Thyroid gland (tissue), 4 donors: Measurements from ENCODE around the gene FFAR4. TPM values are rescaled to one million over a fixed set of nuclear protein-coding genes. Genes with fewer than 3 reads are reported as not detected.

ENCODE experiments used
- DNase-seq, 2 donors: peaks; one replicate each; pipeline ENCODE4 v3.0.0-alpha.2; 2019
- H3K27ac ChIP-seq, 3 donors: fragments of 200-600 bp; sonication (generic); 1 replicate in 2 of 3; 2 replicates in 1 of 3; pipeline ENCODE4 v1.5.1; 2016 to 2019; ENCODE audit warnings: mild to moderate bottlenecking in 1 of 3, moderate library complexity in 1 of 3
- H3K27me3 ChIP-seq: fragments of 200-600 bp; sonication (generic); one replicate; pipeline ENCODE4 v1.5.1; 2019
- H3K36me3 ChIP-seq, 2 donors: fragments of 200-600 bp; sonication (generic); one replicate each; pipeline ENCODE4 v1.5.1; 2016 to 2019
- H3K4me1 ChIP-seq, 2 donors: fragments of 200-600 bp; sonication (generic); one replicate each; pipeline ENCODE4 v1.5.1; 2017 to 2019
- H3K4me3 ChIP-seq, 3 donors: fragments of 200-600 bp; sonication (generic); replicated peaks in 1 of 3; 1 replicate in 2 of 3; 2 replicates in 1 of 3; pipeline ENCODE4 v1.5.1; 2016; ENCODE audit warnings: mild to moderate bottlenecking in 1 of 3
- H3K9me3 ChIP-seq: fragments of 200-600 bp; sonication (generic); one replicate; pipeline ENCODE4 v1.5.1; 2017
- CTCF ChIP-seq, 6 experiments: fragments of 200-600 bp in 3 of 6; fragments of 450-650 bp in 3 of 6; sonication (generic) in 3 of 6; IDR thresholded peaks; one replicate each; pipeline ENCODE4 v1.5.1; 2016 to 2019; ENCODE audit warnings: antibody characterized with exemption in 6 of 6, mild to moderate bottlenecking in 2 of 6, inconsistent platforms in 1 of 6, moderate library complexity in 1 of 6
- POLR2A ChIP-seq, 2 donors: fragments of 450-650 bp; IDR thresholded peaks; one replicate each; pipeline ENCODE4 v1.6.1; 2017; ENCODE audit warnings: antibody characterized with exemption in 2 of 2, mild to moderate bottlenecking in 2 of 2, moderate library complexity in 1 of 2
- WGBS, 2 donors: methylation state at CpG; one replicate each; pipeline ENCODE4 v1.1.5; 2017; 5-methylcytosine and 5-hydroxymethylcytosine counted together
- intact Hi-C: fragments of 100-400 bp; cut with DNase I; formaldehyde crosslinking; loops from one replicate; pipeline ENCODE4 v1.15.1; 2023
- total RNA-seq, 4 donors: library from RNA; depleted of rRNA; stranded (reverse); fragments of >200 nt; gene quantifications; one replicate each; pipeline ENCODE4 v1.2.3, GENCODE V29; 2016

FFAR4 gene
- total RNA-seq, 4 donors from 2014 or later: 0.15 to 0.78 (median 0.40) TPM; not detected in 1

DNA sequence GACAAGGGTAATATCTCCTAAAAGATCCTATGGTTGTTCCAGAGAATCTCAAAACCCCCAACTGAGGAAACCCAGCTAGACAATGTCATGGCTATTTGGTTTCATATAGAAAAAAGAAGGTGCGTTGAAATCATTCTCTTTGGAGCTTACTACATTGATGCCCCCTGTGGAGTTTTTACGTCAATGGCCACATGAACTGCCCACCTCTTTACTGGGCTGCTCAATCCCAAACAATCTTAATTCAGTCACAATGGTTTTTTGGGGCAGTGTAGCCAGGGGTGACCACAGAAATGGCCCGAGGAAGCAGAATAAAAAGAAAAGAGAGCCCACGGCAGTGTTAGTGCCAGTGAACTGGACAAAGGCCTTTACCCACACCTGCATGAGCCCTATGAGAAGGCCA, 26.8 kb downstream of the FFAR4 start:
- TF ChIP-seq POLR2A (IDR thresholded peaks at IDR 0.05): no peak
- no peak for TF ChIP-seq CTCF (IDR thresholded peaks at IDR 0.05)
- H3K36me3 ChIP-seq: no peaks in the 10 kb centered on the region
- DNase-seq: no peak
- no peaks in the 10 kb centered on the region for H3K4me1 ChIP-seq
- no peaks in the 10 kb centered on the region for H3K9me3 ChIP-seq
- no peak overlapping the region for H3K4me3 ChIP-seq
- no peaks in the 10 kb centered on the region for H3K27me3 ChIP-seq
- intact Hi-C loops: no loop called here
- H3K27ac ChIP-seq: no peak overlapping the region
- 94 to 99% methylated on average over 4 of the region's 4 CpGs for WGBS, 2 donors

DNA sequence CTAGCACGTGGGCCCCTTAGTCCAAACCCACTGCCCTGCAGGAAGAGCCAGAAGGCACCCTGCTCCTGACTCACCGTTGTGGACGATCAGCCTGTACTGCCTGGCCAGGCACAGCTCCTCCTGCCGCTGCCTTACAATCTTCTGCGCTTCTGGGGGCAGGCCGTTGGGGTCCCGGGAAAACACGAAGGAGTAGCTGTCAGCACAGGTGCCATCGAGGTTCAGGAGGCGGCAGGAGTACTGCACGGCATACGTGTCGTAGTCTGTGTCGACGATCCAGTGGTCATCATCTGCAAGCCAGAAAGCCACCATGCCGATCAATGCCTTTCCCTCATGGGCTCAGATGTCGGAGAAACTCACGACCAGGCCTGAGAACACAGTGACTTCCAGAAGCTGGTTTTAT, 27.3 kb downstream of the FFAR4 start:
- no peak for DNase-seq
- WGBS, 2 donors: 92% methylated on average over 11 to 18 of the region's 18 CpGs
- no peaks in the 10 kb centered on the region for H3K4me1 ChIP-seq
- H3K4me3 ChIP-seq: no peak overlapping the region
- H3K27me3 ChIP-seq: no peaks in the 10 kb centered on the region
- no peak overlapping the region for H3K27ac ChIP-seq
- no peaks in the 10 kb centered on the region for H3K36me3 ChIP-seq
- intact Hi-C loops: no loop called here
- TF ChIP-seq POLR2A (IDR thresholded peaks at IDR 0.05) (no peak), CTCF (IDR thresholded peaks at IDR 0.05) (no peak)
- H3K9me3 ChIP-seq: no peaks in the 10 kb centered on the region

DNA sequence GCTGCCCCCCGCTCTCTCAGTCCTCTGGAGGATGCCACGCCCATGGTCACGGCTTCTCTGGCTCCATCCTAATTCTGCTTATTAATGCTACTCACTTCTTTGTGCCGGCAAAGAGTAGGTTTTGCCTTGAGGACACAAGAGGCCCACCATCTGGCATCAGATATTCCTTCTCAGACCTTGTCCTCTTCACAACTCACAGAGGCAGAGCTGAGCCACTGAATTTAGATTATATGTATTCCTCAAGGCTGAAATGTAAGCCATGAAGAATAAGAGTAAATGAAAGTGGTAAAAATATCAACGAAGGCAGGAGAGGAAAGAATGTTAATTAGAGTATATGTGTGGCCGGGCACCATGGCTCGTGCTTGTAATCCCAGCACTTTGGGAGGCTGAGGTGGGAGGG, 28.1 kb downstream of the FFAR4 start:
- no peak for DNase-seq

GRCh38 chr10:93595378-93596161, 29.1 kb downstream of the FFAR4 start:
- no peak overlapping the region for H3K27ac ChIP-seq
- no peaks in the 10 kb centered on the region for H3K27me3 ChIP-seq
- DNase-seq: no peak
- no peaks in the 10 kb centered on the region for H3K9me3 ChIP-seq
- intact Hi-C loops: no loop called here
- H3K36me3 ChIP-seq: no peaks in the 10 kb centered on the region
- H3K4me3 ChIP-seq: no peak overlapping the region
- H3K4me1 ChIP-seq: peaks cover 0 to under 1% of the 10 kb centered on the region in 2 donors
- TF ChIP-seq CTCF (IDR thresholded peaks at IDR 0.05) (no peak), POLR2A (IDR thresholded peaks at IDR 0.05) (no peak)
- 71 to 93% methylated on average over 3 to 5 of the region's 5 CpGs for WGBS, 2 donors

More for the DNA sequence above, 28.1 kb downstream of the FFAR4 start:
- no peaks in the 10 kb centered on the region for H3K27me3 ChIP-seq
- no peak for TF ChIP-seq POLR2A (IDR thresholded peaks at IDR 0.05)
- no peak for TF ChIP-seq CTCF (IDR thresholded peaks at IDR 0.05)
- no peak overlapping the region for H3K4me3 ChIP-seq
- H3K9me3 ChIP-seq: no peaks in the 10 kb centered on the region
- intact Hi-C loops: no loop called here
- H3K36me3 ChIP-seq: no peaks in the 10 kb centered on the region
- WGBS, 2 donors: 73 to 77% methylated on average over 7 of the region's 7 CpGs
- H3K27ac ChIP-seq: no peak overlapping the region
- H3K4me1 ChIP-seq: no peaks in the 10 kb centered on the region

DNA sequence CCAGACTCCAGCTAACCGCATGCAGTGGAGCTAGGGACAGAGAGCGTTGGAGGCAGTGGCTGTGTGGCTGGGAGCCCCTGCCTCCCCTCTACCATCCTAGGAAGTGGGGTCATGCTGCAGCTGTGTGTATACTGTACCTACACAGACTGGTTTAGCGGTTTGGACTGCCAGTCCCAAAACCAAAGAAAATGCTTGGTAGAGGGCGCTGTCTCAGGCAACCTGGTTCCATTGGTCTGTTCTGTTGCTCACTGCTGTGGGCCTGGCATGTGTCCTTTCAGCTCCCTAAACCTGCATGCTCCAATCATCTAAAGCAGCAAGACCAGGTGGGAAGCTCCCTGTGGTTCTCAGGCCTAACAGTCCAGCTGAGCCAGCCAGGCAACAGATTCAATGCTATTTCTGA, 30.1 kb downstream of the FFAR4 start:
- intact Hi-C loops: no loop called here
- H3K9me3 ChIP-seq: no peaks in the 10 kb centered on the region
- no peaks in the 10 kb centered on the region for H3K36me3 ChIP-seq
- peaks cover 3 to 11% of the 10 kb centered on the region in 2 donors for H3K4me1 ChIP-seq
- no peak overlapping the region for H3K27ac ChIP-seq
- no peak for TF ChIP-seq CTCF (IDR thresholded peaks at IDR 0.05)
- WGBS, 2 donors: 86 to 93% methylated on average over 3 to 4 of the region's 4 CpGs
- no peak overlapping the region for H3K4me3 ChIP-seq
- peaks cover 5% of the 10 kb centered on the region for H3K27me3 ChIP-seq
- no peak for DNase-seq
